Motor neuron (in vitro differentiated cells): ENCODE data around the gene RITA1. TPM values are rescaled to one million over a fixed set of nuclear protein-coding genes. Genes with fewer than 3 reads are reported as not detected.
A peak's percentile ranks its signal among the peaks of the same experiment; 100 is the strongest.
"Not testable (repeated sequence)": the region's sequence is repeated elsewhere in the genome, so short reads cannot be mapped to it uniquely, and the experiment has no call there.

Experiments
- ATAC-seq, 8 experiments: fragments of 200-7000 bp; cut with Tn5 transposase; replicated peaks in 6 of 8; 2 replicates each; pipeline ENCODE4 v1.8.0; 2021; ENCODE audit warnings: mild to moderate bottlenecking in 8 of 8, moderate library complexity in 8 of 8
- H3K27ac ChIP-seq, 2 donors: fragments of 250-450 bp; sonication (Bioruptor Pico); 2 replicates each; pipeline ENCODE4 v1.9.0; 2021; ENCODE audit warnings: antibody characterized with exemption in 2 of 2, mild to moderate bottlenecking in 2 of 2, moderate library complexity in 1 of 2
- H3K4me1 ChIP-seq, 2 donors: fragments of 250-450 bp; sonication (Bioruptor Pico); replicated peaks in 1 of 2; 2 replicates each; pipeline ENCODE4 v1.6.1; 2021; ENCODE audit warnings: antibody characterized with exemption in 2 of 2, mild to moderate bottlenecking in 2 of 2, moderate library complexity in 1 of 2
- H3K4me3 ChIP-seq, 5 donors: fragments of 250-450 bp; sonication (Bioruptor Pico); 2 replicates each; pipeline ENCODE4 v1.9.0; 2021; ENCODE audit warnings: antibody characterized with exemption in 5 of 5, mild to moderate bottlenecking in 5 of 5, moderate library complexity in 4 of 5
- WGBS, 10 experiments: fragments of 450-650 bp; shearing (Covaris generic); methylation state at CpG; one replicate each; pipeline ENCODE4 v1.0.0; 2022; 5-methylcytosine and 5-hydroxymethylcytosine counted together
- in situ Hi-C, 9 experiments: fragments of 400-800 bp; cut with MboI; loops; one replicate each; pipeline ENCODE4 v1.15.0; 2021; ENCODE audit warnings: low sequenced_read_pairs in 9 of 9, low pct_unique_long_range_greater_than_20kb in 2 of 9; ENCODE audit not compliant: unreplicated experiment in 9 of 9
- total RNA-seq, 8 experiments: library from RNA; unstranded; fragments of 300-600 nt; gene quantifications; 2 replicates each; pipeline versions ENCODE4 v1.2.3 to v1.2.4, GENCODE V29; 2022

Gene RITA1, protein sequence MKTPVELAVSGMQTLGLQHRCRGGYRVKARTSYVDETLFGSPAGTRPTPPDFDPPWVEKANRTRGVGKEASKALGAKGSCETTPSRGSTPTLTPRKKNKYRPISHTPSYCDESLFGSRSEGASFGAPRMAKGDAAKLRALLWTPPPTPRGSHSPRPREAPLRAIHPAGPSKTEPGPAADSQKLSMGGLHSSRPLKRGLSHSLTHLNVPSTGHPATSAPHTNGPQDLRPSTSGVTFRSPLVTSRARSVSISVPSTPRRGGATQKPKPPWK
- total RNA-seq: 10 to 100 TPM in 7 of 8 experiments, 1 to 10 TPM in 1; 9.5 to 26.5 (median 15.8) TPM

DNA sequence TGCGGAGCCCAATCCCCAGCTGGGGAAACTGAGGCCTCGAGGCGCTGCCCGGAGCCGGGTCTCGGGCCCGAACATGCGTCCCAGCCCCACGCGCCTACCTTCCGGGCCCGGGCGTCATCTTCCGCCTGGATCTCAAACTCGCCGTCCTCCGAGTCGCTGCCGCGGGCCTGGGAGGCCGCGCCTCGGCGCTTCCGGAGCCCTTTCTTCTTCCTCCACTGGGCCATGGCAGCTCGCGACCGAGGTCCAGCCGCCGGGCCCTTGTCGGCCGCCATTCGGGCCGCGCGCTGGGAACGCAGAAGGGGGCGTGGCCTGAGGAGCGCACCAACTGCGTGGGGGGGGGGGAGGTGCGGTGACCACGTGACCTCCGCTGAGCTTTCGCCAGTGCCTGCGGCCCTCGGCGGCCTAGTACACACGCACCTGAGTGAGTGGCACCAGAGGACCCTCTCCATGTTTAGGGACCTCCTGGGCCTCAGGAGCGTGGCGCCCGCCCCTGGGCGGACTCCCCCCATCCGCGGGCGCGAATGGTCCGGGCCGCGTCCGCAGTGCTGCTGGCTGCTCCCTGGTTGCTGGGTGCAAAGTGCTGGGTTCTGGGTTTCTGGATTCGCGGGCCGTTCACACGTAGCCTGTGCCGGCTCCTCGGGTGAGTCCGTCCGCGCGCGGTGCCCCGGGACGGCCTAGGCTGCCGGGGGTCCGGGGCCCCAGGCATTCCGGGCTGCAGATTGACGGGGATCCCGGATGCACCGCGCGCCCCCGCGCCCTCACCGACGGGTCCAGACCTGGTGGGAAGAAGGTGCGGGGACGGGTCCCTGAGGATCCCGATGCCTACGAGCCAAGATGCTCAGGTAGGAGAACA is at the start of gene RITA1, which contains the start of gene DDX54:
Gene RITA1 (plus strand): TSS at position 542 of the 853 bp plus-strand sequence. CDS start 1,026 bp downstream, outside the sequence.
Gene DDX54 (minus strand): TSS at position 299 of the 853 bp plus-strand sequence. CDS start 27 bp downstream, at position 272.
- Histone ChIP-seq H3K27ac (peak within 1 kb of the TSS; percentile 93 to 97), H3K4me3 (peak within 1 kb of the TSS; percentile 87 to 97 (median 95)), H3K4me1 (peaks cover 5 to 6% of the 10 kb centered on the region in 2 donors)
- in situ Hi-C loops: no loop called here
- WGBS, 10 experiments: 0 to 10% (median 0%) methylated on average over 2 to 8 of the region's 89 CpGs; no CpG with 5 or more reads in 6 of the 10 experiments
- peak; percentile 54 to 92 (median 86) for ATAC-seq

- no peak overlapping the region for H3K27ac ChIP-seq
- peak in 1 of 8 experiments; percentile 8 for ATAC-seq
- H3K4me3 ChIP-seq: no peak overlapping the region
- 41 to 100% (median 71%) methylated on average over 1 to 11 of the region's 21 CpGs; no CpG with 5 or more reads in 2 of the 10 experiments for WGBS, 10 experiments
- H3K4me1 ChIP-seq: peaks cover 0 to 4% of the 10 kb centered on the region in 2 donors
- in situ Hi-C loops: no loop called here
These were observed 49.2 kb upstream of the RITA1 start for GRCh38 chr12:113136128-113136989.

GRCh38 chr12:113136990-113137511 is 48.5 kb upstream of the RITA1 start:
- in situ Hi-C loops: no loop called here
- Histone ChIP-seq H3K27ac (no peak overlapping the region), H3K4me1 (peaks cover 0 to 4% of the 10 kb centered on the region in 2 donors), H3K4me3 (no peak overlapping the region)
- ATAC-seq: peak in 3 of 8 experiments; percentile 33 to 87 (median 49)
- 37 to 100% (median 89%) methylated on average over 1 to 6 of the region's 6 CpGs; no CpG with 5 or more reads in 4 of the 10 experiments for WGBS, 10 experiments

GRCh38 chr12:113137861-113138783 is 47.4 kb upstream of the RITA1 start:
- Histone ChIP-seq H3K27ac (no peak overlapping the region), H3K4me1 (peaks cover 0 to 4% of the 10 kb centered on the region in 2 donors), H3K4me3 (no peak overlapping the region)
- ATAC-seq: no peak
- in situ Hi-C loops: no loop called here
- WGBS, 10 experiments: 33 to 100% (median 80%) methylated on average over 1 to 9 of the region's 12 CpGs; no CpG with 5 or more reads in 1 of the 10 experiments

- H3K4me3 ChIP-seq: no peak overlapping the region
- no peak overlapping the region for H3K27ac ChIP-seq
- in situ Hi-C loops: no loop called here
- peaks cover 0 to 4% of the 10 kb centered on the region in 2 donors for H3K4me1 ChIP-seq
- ATAC-seq: no peak
- WGBS, 10 experiments: 80% methylated on average over 1 of the region's 3 CpGs; no CpG with 5 or more reads in 9 of the 10 experiments
These were observed 46.7 kb upstream of the RITA1 start for GRCh38 chr12:113138826-113139225.

DNA sequence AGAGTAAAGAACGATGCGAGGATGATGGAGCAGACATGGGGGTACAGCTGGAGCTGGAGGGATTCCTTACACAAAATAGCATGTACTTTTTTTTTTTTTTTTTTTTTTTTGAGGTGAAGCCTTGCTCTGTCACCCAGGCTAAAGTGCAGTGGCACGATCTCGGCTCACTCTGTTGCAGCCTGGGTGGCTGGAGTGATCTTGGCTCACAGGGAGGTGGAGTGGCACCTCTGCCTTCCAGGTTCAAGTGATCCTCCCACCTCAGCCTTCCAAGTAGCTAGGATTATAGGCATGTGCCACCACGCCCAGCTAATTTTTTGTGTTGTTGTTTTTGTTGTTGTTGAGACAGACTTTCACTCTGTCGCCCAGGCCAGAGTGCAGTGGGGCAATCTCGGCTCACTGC is 44.8 kb upstream of the RITA1 start:
- no peak overlapping the region for H3K4me3 ChIP-seq
- 0 to 92% (median 63%) methylated on average over 1 to 3 of the region's 7 CpGs; no CpG with 5 or more reads in 2 of the 10 experiments for WGBS, 10 experiments
- ATAC-seq: no peak
- in situ Hi-C loops: no loop called here
- no peak overlapping the region for H3K27ac ChIP-seq
- peaks cover 0 to 4% of the 10 kb centered on the region in 2 donors for H3K4me1 ChIP-seq

- H3K4me3 ChIP-seq, H3K4me1 ChIP-seq, H3K27ac ChIP-seq, ATAC-seq, in situ Hi-C loops: not testable (repeated sequence)
- 60 to 100% (median 90%) methylated on average over 1 to 2 of the region's 3 CpGs; no CpG with 5 or more reads in 7 of the 10 experiments for WGBS, 10 experiments
These were observed 43.8 kb upstream of the RITA1 start for GRCh38 chr12:113141716-113142115.

DNA sequence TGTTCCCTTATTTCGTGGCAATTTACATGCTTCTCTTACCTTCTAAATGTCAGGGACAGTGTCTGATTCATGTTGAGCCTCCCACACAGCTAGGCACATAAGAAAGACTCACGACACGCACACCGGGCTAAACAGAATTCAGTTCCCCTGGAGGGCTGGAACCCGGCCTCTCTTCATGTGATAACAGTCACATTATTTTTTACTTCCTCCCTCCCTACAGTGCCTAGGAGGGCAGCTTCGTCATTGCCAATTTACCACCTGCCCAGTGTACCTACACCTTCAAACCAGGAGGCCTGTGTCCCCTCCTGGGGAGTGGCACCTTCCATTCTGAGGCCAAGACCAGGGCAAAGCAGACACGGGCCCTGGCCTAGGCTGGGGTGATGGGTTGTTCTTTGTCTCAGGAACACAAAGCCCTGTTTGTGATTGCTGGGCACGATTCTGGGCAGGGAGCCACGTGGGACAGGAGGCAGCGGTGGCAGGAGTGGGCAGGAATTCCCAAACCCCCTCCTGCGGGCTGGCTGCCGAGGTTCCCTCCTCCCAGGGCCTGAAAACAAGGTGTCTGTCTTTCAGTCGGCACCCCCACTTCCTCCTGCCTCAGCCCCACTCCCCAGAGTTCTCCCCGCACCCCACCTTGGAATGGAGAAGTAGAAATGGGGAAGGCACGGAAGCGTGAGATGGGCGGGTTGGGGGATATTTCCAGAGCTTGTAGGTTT is 43.2 kb upstream of the RITA1 start:
- H3K27ac ChIP-seq: no peak overlapping the region
- 76 to 92% (median 87%) methylated on average over 2 to 8 of the region's 17 CpGs; no CpG with 5 or more reads in 7 of the 10 experiments for WGBS, 10 experiments
- no peak overlapping the region for H3K4me3 ChIP-seq
- in situ Hi-C loops: no loop called here
- no peaks in the 10 kb centered on the region for H3K4me1 ChIP-seq
- ATAC-seq: peak in 2 of 8 experiments; percentile 37 to 57

GRCh38 chr12:113142886-113143332 is 42.6 kb upstream of the RITA1 start:
- in situ Hi-C loops: no loop called here
- ATAC-seq: no peak
- Histone ChIP-seq H3K4me3 (no peak overlapping the region), H3K4me1 (no peaks in the 10 kb centered on the region), H3K27ac (no peak overlapping the region)
- WGBS, 10 experiments: 0 to 100% (median 63%) methylated on average over 1 of the region's 5 CpGs; no CpG with 5 or more reads in 4 of the 10 experiments

DNA sequence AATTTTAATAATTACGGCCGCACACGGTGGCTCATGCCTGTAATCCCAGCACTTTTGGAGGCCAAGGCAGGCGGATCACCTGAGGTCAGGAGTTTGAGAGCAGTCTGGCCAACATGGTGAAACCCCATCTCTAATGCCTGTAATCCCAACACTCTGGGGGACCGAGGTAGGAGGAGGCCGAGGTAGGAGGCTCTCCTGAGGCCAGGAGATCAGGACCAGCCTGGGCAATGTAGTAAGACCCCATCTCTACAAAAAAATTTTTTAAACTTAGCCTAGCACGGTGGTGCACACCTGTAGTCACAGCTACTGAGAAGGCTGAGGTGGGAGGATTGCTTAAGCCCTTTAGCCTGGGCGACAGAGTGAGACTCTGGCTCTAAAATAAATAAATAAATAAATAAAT is 41.6 kb upstream of the RITA1 start:
- WGBS, 10 experiments: 14 to 100% (median 85%) methylated on average over 1 to 8 of the region's 8 CpGs; no CpG with 5 or more reads in 2 of the 10 experiments
- Histone ChIP-seq H3K27ac (no peak overlapping the region), H3K4me1 (no peaks in the 10 kb centered on the region), H3K4me3 (no peak overlapping the region)
- in situ Hi-C loops: no loop called here
- no peak for ATAC-seq

DNA sequence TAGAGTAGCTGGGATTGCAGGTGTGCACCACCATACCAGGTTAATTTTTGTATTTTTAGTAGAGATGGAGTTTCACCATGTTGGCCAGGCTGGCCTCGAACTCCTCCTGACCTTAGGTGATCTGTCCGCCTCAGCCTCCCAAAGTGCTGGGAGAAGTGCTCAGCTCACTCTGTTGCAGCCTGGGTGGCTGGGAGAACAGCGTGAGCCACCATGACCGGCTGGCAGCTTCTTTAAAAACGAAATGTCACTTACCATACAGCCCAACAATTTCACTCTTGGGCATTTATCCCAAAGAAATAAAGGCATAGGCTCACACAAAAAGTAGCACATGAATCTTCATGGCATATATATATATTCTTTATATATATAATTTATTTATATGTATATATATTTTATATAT is 40.7 kb upstream of the RITA1 start:
- in situ Hi-C loops: no loop called here
- no peak for ATAC-seq

More for the DNA sequence above, 40.7 kb upstream of the RITA1 start:
- Histone ChIP-seq H3K4me1 (peaks cover 6 to 7% of the 10 kb centered on the region in 2 donors), H3K4me3 (no peak overlapping the region), H3K27ac (no peak overlapping the region)
- 33 to 100% (median 43%) methylated on average over 1 to 5 of the region's 5 CpGs; no CpG with 5 or more reads in 5 of the 10 experiments for WGBS, 10 experiments
